Stimulated activated CD8-positive, alpha-beta memory T cell treated with anti-CD3 and anti-CD28 coated beads, Interleukin-15, amount 100 ng/mL, for 48 hours (primary cell): Measurements from ENCODE around the gene COL9A1.

Experiments
- DNase-seq, 2 donors: peaks; one replicate each; pipeline ENCODE4 v3.0.0-alpha.2; 2020; ENCODE audit warnings: low read depth in 2 of 2

COL9A1 gene

DNA sequence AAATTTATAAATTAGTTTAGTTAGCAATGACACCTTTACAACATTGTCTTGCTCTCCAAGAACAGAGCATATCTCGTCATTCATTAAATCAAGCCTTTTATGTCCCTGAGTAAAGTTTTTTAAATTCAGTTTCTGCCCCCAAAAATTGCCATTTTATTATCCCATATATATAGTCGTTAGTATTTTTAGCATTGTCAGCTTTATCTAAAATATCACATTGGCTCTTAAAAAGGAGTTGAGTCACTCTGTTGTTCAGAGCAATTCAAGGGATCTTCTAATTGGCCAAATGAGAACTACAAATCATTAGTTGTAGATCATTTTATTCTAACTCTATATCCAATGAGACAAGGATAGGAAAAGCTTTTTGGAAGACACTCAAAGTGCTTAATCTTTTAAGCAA, 127.1 kb downstream of the COL9A1 start:
- DNase-seq = no peak

DNA sequence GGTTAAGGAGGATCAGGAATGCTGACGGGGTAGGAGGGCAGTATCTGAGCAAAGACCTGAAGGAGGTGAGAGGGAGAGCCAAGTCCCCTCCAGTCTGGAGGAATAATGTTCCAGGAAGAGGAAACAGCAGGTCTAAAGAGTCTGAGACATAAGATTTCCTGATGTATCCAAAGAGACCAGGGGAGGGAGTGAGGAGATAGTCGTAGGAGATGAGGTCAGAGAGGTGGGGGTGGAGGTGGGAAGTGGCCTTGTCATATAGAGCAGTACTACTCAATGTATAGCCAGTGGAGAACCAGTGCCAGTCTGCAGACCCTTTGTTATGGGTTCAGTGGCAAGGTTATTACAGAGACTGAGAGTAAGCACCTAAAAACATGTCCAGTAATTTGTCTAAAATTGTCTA, 130.6 kb downstream of the COL9A1 start:
- DNase-seq = no peak

DNA sequence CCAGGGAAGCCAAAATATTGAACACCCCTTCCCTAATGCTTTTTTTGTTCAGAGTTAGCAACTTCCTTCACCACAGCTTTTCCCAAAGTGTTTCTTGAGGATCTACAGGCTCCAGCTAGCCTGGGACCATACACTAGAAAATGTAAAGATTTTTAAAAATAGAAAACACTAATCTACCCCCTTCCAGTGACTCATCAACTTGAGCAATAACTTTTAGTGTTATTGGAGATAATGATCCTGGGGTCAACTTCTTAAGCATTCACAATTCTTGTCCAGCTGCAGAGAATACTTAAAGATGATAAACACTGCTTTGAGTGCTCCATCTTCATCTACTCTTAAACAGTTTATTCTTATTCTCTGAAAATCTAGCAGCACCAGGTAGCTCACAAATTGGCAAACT, 131.6 kb downstream of the COL9A1 start:
- no peak for DNase-seq

DNA sequence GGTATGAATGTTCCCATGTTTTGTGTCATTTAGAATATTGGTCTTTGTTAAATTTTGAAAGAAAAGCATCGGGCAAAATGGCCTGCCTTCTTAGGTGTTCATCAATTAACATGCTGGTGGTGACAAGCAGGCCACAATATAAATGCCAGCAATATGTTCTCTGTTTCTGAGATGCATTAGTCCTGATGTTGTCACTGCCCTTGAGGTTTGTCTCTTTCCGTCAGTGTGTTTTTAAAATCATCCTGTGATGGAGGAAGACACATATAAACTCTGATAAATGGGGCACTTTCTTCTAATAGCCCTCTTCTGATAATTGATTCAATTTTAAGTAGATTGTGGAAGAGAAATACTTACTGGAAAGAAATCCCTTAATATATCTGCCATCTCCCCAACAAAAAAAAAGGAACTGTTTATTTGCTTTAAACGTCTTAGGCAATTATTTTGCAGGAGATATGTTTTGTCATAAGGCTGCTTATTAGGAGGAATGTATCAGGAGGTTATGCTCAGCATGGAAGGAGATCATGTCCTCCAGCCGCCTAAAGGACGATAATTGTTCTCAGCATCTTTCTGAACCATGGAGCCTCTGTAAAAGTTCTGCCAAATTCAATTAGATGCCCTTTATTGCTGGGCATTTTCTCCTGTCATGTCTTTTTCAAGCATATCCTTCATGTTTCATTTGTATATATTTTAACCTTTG, 134.1 kb downstream of the COL9A1 start:
- no peak for DNase-seq
